Renal cortical epithelial cell (primary cell): ENCODE data around the gene ST8SIA4. TPM values are rescaled to one million over a fixed set of nuclear protein-coding genes. Genes with fewer than 3 reads are reported as not detected.

Source experiments
- DNase-seq: peaks from one replicate; pipeline ENCODE4 v3.0.0-alpha.2; 2011; ENCODE audit warnings: low read depth
- total RNA-seq: library from RNA; depleted of rRNA; stranded (reverse); fragments of >200 nt; gene quantifications from 2 replicates; pipeline ENCODE4 v1.2.3, GENCODE V29; 2014

Gene ST8SIA4
- total RNA-seq, 1 donor from 2014 or later, result 3.9 TPM

DNA sequence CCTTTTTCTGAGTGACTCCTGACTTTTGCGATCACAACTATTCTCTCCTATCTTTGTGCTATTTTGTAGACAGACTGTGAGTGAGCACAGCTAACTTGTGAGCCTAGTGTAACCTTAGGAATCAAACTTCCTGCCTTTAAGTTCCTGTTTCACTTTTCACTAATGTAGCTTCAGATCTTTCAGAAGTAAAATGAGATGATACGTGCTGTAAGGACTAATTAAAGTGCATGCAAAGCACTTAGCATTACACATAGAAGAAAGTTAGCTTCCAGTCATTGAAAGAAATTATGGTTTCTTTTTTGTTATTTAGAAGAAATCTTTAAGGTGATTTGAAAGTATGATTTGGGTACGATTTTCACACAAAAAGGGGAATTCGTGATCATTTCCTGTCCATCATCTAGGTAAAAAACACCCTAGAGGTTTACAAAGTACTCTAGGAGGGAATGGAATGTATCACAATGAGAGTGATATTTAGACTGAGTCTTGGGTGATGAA is 122.7 kb downstream of the ST8SIA4 start:
- no peak for DNase-seq

DNA sequence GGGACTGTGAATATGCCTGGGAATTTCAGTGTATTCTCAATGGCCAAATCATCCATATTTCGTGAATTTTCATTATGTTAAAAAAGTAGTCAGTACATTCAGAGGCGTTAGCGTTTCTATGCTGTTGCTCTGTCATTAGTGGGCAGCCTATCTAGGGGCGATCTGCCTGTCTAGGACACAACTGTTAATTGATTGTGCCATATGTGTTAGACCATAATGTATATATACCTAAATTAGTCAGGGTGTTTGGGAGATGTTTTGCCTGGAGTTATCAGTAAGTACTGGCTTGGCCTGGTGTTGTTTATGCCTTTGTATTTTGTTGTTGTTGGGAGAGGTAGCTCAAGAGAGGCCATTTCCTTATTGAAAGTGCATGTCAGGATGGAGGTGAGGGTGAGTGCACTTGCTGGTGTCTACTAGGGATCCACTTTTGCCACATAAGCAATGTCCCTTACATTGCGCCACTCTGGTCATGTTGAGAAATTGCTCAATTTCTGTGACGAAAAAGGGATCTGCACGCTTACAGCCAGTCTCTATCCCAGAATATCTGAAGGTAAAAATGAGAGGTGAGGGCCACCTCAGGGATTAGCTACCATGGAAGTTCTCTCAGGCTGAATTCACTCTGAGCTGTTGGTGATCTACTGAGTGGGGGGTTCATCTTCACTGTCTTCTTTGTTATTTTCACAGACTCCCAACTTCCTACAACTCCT is 123.3 kb downstream of the ST8SIA4 start:
- no peak for DNase-seq

DNA sequence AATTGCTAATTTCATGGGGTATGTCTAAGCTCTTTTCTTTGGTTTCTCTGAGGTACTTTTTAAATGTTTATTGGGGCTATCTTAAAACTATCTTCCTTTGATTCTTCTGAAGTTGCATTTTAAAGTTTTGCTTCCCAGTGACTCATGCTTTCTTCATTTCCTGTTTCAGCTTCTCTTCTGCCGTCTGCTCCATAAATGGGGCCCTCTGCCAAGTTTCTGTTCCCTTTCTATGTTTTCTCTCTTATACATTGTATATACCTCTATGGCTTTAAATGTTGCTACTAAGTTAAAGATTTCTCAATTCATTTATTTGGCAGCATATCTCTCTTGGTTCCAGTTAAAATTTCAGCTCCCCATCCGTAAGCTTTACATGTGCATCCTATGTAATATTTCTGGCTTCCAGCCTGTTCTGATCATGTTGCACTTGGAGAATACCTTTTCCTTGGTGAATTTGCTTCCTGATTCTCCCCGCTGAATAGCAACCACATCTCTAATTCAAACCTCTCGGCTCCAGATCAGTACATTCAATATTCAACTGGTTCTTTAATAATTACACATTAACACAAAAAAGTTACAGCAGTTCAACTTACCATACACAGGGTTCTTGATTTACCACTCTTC is 125.3 kb downstream of the ST8SIA4 start:
- peak; percentile 77 for DNase-seq

DNA sequence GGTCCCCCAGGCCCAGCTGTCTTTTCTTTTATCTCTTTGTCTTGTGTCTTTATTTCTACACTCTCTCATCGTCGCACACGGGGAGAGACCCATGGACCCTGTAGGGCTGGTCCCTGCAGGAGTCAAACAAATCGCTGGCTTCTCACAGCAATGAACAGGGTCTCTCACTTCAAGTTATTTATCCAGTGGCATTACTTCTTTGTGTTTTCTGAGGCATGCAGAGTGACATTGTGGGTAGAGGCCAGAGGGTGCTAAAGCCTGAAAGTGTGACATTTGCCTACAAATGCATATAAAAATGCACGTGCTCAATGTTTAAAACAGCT is 127.6 kb downstream of the ST8SIA4 start:
- DNase-seq, result no peak

DNA sequence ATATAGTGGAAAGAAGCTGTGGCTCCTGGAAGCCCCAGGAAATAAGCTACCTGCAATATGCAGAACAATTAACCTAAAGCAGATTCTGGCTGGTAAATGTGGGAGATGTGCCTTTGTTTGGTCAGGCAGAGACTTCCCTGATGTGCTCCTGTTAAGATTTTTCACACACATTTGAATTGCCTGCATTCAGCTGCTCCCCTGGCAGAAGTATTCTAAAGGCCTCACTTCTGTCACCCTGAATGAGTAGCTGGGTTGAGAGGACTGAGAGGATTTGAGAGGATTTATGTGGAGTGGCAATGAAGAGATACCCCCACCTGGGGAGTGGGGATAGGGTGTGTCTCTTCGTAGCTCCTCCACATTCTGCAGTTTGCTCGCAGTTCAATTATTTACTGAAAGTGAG is 130.5 kb downstream of the ST8SIA4 start:
- no peak for DNase-seq

DNA sequence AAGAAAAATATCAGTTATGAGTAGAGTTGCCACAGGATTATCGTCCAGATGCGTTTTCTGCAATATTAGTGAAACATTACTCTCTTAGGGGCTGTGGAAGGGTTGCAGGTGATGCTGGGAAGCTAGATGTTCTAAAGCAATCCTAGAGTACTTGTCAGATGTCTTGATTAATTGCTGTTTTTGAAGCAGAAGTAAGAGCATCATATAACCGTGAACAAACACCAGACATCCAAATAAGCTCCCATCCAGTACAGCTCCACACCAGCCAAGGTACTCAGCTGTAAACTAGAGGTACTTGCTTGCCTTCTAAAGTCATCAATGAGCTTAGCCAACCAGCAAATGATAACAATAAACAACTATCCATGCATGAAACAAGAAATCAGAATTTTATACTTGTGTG is 131.1 kb downstream of the ST8SIA4 start:
- no peak for DNase-seq

DNA sequence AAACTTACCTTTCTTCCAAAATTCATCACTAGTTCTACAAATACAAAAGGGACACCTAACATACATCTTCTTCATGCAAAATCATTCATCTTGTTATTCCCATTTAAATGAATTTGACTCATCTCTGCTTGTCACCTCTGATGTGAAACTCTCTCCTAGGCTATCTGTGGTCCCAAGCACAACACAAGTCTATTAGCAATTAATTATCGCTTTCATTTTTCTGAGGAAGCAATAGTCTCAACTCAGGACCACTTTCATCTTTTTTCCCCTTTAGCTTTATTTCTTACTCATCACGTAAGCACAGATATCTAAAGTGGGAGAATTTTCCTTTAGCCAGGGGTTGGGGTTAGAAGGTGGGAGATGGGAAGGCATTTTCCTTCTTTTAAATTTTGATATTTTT is 131.9 kb downstream of the ST8SIA4 start:
- no peak for DNase-seq

DNA sequence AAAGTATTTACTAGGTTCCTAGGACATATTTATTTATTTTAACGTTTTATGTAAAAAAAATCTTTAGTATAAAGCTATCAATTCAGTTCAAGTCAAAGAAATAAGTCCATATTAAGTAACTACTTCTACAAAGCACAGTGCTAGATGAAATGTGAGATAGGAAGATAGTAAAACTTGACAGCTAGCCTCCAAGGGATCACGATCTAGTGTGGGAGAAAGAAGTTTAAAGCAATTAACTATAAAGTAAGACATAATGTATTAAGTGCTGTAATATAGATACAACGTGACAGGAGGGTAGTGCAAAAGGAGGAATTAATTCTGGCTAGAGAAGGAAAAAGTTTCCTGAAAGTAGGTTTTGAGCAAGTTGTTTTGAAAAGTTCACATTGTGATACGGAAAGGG is 134.9 kb downstream of the ST8SIA4 start:
- no peak for DNase-seq

DNA sequence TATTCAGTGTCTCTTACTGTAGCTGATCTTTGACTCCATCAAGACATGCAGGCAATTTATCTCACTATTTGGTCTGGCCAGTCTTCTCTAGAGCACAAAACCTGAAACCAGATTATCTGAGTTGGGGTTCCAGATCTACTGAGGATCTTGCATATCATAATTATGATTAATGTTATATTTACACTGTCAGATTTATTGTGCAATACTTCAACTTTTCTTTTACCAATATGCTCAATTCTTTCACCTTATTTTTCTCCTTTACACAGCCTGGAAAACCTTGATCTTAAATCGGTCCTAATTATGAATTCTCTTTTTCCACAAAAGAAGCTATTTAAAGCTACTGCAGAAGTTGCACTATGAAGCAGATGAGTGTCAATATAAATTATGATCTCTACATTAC is 140.1 kb downstream of the ST8SIA4 start:
- no peak for DNase-seq

DNA sequence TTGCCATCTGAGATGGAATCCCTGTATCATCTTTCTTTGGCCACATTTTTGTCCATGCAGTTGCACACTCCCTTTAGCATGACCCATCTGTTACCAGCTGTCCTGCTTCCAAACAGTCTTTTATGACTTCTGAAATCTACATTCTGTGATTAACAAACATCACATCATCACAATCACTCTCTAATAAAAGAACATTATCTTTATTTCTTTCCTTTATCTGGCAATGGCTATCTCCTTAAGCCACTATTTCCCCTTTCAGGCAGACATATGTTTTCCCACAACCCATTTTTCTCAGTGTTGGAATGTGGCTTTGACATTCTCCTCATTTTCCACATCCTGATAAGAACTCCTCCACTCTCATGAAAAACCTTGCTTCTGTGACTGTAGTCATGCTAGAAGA is 141.0 kb downstream of the ST8SIA4 start:
- no peak for DNase-seq

DNA sequence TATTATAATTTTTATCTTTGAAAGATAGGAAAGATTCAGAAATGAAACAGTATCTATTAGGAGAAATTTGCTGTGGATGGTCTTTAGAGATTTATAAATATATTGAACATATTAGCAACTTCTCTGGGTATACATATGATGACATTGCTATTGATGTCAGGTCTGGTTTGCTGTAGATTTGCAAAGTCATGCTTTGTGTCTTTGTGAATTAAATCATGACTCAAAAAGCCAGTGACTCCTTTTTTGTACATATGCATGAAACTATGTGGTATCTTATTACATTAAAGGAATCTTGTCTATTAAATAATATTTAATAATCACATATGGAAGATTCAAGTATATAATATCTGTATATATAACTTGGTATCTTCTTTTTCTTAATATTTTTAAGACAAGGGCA is 141.9 kb downstream of the ST8SIA4 start:
- no peak for DNase-seq

DNA sequence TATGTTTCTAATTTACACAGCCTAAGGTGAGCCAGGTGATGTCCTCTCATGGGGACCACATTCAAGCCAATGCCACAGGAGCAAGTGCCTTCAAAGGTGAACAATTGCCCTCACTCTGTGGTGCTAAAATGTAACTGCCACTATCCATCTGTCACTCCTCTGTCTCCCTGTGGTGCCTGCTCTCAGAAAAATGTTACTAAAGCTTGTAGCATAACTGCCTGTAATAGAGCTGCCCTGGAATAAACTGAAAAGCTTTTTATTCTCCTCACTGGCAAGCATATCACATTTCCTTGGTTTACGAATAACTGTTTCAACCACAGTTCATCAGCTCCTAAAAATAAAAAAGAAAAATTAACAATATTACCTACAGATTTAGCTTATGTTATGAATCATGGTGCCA is 142.4 kb downstream of the ST8SIA4 start:
- no peak for DNase-seq

DNA sequence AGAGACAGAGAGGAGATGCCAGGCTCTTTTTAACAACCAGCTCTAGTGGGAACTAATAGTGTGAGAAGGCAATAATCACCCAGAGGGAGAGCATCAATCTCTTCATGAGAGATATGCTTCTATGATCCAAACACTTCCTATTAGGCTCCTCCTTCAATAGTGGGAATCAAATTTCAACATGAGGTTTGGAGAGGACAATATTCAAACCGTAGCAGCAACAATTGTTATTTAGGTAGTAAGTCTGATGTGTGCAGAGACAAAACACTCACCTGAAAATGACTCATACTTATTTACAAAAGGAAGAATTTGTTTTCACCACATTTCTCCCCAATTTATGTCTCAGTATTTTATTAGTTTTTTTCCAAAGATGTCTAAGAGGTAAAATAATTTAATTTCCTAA is 144.3 kb downstream of the ST8SIA4 start:
- DNase-seq, result peak; percentile 18

DNA sequence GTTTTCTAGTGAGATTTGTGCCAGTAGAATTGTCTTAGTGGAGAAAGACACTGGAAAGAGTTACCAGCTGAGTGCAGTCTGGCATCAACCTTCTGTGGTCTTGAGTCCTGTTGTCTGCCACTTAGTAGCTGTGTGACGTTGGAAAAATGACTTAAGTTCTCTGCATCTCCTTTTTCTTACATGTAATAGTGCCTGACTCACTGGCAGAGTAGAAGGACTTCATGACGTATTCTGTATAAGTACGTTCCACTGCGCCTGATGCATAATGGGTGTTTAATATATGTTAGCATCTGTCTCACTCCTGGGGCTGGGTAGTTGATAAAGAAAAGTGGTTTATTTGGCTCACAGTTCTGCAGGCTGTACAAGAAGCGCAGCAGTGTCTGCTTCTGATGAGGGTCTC is 144.8 kb downstream of the ST8SIA4 start:
- no peak for DNase-seq

DNA sequence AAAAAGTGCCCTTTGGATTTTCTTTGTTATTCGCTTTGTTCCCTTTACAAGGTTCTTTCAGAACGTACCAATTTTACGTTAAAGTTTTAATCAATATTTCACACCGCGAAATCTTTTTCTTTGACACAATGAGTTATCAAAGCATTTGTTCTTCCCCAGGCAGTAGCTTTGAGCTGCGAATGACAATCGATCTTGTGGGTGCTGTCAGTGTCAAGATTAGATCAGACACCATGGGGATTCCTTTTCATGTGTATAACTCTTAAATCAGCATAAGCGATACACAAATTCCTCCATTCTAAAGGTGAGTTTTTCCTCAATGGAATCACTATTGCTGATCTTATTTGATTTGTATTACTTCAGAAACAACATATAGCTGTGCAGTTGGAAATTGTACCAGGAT is 145.5 kb downstream of the ST8SIA4 start:
- no peak for DNase-seq
